Liver (tissue), 3 donors: ENCODE data around the gene ALAS1.

Experiments
- CTCF ChIP-seq: fragments of 150-350 bp; IDR thresholded peaks from 2 replicates; pipeline ENCODE4 v1.5.1; 2017; ENCODE audit warnings: improper control_type of control experiment, low read depth, low read length; ENCODE audit not compliant: missing input control
- RAD21 ChIP-seq, 2 donors: IDR thresholded peaks; 2 replicates each; pipeline ENCODE4 v1.6.1; 2016; ENCODE audit warnings: antibody characterized with exemption in 2 of 2, mild to moderate bottlenecking in 2 of 2
- REST ChIP-seq: IDR thresholded peaks from 2 replicates; pipeline ENCODE4 v1.6.1; 2016; ENCODE audit warnings: antibody characterized with exemption, mild to moderate bottlenecking
- YY1 ChIP-seq: IDR thresholded peaks from 2 replicates; pipeline ENCODE4 v1.6.1; 2016; ENCODE audit warnings: antibody characterized with exemption, mild to moderate bottlenecking
- donor health status: healthy.
- donor health status: healthy.

- TF ChIP-seq REST (no peak), CTCF (no peak), RAD21 (IDR thresholded peaks at IDR 0.05) (no peak), YY1 (no peak)
Observed at GRCh38 chr3:52178537-52178936, 19.4 kb upstream of the ALAS1 start.
